ENCODE data around the gene TNPO1.

The TNPO1 gene

GRCh38 chr5:72816284-72817075 lies at the start of gene TNPO1:
TSS of gene TNPO1 (plus strand) at chr5:72816661. CDS start at chr5:72816738, 77 bp downstream.
- TF ChIP-seq CTCF (IDR thresholded peaks at IDR 0.05): no peak

GRCh38 chr5:72767289-72768010 lies 49.0 kb upstream of the TNPO1 start:
- peak; percentile 28; the same call in 1 of the 2 replicates for TF ChIP-seq CTCF (IDR thresholded peaks at IDR 0.05)

GRCh38 chr5:72770266-72770665 lies 46.2 kb upstream of the TNPO1 start:
- no peak for TF ChIP-seq CTCF (IDR thresholded peaks at IDR 0.05)

- TF ChIP-seq CTCF (IDR thresholded peaks at IDR 0.05): no peak
These were observed 39.8 kb upstream of the TNPO1 start for GRCh38 chr5:72776684-72777083.

GRCh38 chr5:72779520-72779919 lies 36.9 kb upstream of the TNPO1 start:
- TF ChIP-seq CTCF (IDR thresholded peaks at IDR 0.05): no peak

GRCh38 chr5:72783354-72783753 lies 33.1 kb upstream of the TNPO1 start:
- TF ChIP-seq CTCF (IDR thresholded peaks at IDR 0.05): no peak

- TF ChIP-seq CTCF (IDR thresholded peaks at IDR 0.05): no peak
These were observed 32.3 kb upstream of the TNPO1 start for GRCh38 chr5:72784129-72784528.

Data from LNCAP (cell line).